MCF 10A (cell line): ENCODE results near the gene B3GNT7. TPM values are rescaled to one million over a fixed set of nuclear protein-coding genes. Genes with fewer than 3 reads are reported as not detected.
A peak's percentile ranks its signal among the peaks of the same experiment; 100 is the strongest.

Experiments used
- BruUV-seq: library from RNA; stranded (reverse); fragments of 400-500 nt; replicated peaks from 2 replicates; lab custom pipeline; 2021; lab: Mats Ljungman, UMichigan
- CTCF ChIA-PET: fragments of 300-600 bp; sonication (Branson Sonifier 250); formaldehyde crosslinking; extraction: SDS; loops from one replicate; lab custom pipeline; 2021; ENCODE audit warnings: antibody characterized with exemption, inconsistent platforms; lab: Yijun Ruan, JAX
- POLR2A ChIA-PET: fragments of 300-600, 350-650 bp; sonication (Branson Sonifier 250); formaldehyde crosslinking; extraction: SDS; loops from one replicate; lab custom pipeline; 2020; ENCODE audit warnings: antibody characterized with exemption, inconsistent platforms; lab: Yijun Ruan, JAX
- DNase-seq: peaks from one replicate; pipeline ENCODE4 v3.0.0-alpha.2; 2018; ENCODE audit not compliant: unreplicated experiment
- H3K27ac Mint-ChIP-seq: one replicate; pipeline ENCODE4 v1.8.0; 2022; ENCODE audit warnings: mild to moderate bottlenecking, low read depth, mixed read lengths; ENCODE audit not compliant: unreplicated experiment
- H3K27me3 Mint-ChIP-seq: one replicate; pipeline ENCODE4 v1.8.0; 2022; ENCODE audit warnings: mixed read lengths; ENCODE audit not compliant: insufficient read depth, unreplicated experiment
- H3K36me3 Mint-ChIP-seq: one replicate; pipeline ENCODE4 v1.8.0; 2022; ENCODE audit warnings: mild to moderate bottlenecking, moderate library complexity, mixed read lengths; ENCODE audit not compliant: insufficient read depth, unreplicated experiment
- H3K4me1 Mint-ChIP-seq: one replicate; pipeline ENCODE4 v1.8.0; 2022; ENCODE audit warnings: mixed read lengths; ENCODE audit not compliant: insufficient read depth, unreplicated experiment
- H3K4me3 Mint-ChIP-seq: one replicate; pipeline ENCODE4 v1.8.0; 2022; ENCODE audit warnings: mild to moderate bottlenecking, moderate library complexity, mixed read lengths; ENCODE audit not compliant: unreplicated experiment
- H3K9me3 Mint-ChIP-seq: one replicate; pipeline ENCODE4 v1.8.0; 2022; ENCODE audit warnings: mixed read lengths; ENCODE audit not compliant: unreplicated experiment
- intact Hi-C: fragments of 100-400 bp; cut with micrococcal nuclease; formaldehyde crosslinking; loops from 2 replicates; pipeline ENCODE4 v1.14.1; 2022
- total RNA-seq: library from RNA; stranded (reverse); gene quantifications from 2 replicates; pipeline ENCODE4 v1.2.3, GENCODE V29; 2022
- TF ChIP-seq, protein P1 (sequence below): fragments of 200-600 bp; IDR thresholded peaks from one replicate; pipeline ENCODE4 v1.8.0; 2022; ENCODE audit warnings: antibody characterized with exemption, mild to moderate bottlenecking; ENCODE audit not compliant: unreplicated experiment

Gene B3GNT7
- total RNA-seq, 1 experiment from 2014 or later = not detected

DNA sequence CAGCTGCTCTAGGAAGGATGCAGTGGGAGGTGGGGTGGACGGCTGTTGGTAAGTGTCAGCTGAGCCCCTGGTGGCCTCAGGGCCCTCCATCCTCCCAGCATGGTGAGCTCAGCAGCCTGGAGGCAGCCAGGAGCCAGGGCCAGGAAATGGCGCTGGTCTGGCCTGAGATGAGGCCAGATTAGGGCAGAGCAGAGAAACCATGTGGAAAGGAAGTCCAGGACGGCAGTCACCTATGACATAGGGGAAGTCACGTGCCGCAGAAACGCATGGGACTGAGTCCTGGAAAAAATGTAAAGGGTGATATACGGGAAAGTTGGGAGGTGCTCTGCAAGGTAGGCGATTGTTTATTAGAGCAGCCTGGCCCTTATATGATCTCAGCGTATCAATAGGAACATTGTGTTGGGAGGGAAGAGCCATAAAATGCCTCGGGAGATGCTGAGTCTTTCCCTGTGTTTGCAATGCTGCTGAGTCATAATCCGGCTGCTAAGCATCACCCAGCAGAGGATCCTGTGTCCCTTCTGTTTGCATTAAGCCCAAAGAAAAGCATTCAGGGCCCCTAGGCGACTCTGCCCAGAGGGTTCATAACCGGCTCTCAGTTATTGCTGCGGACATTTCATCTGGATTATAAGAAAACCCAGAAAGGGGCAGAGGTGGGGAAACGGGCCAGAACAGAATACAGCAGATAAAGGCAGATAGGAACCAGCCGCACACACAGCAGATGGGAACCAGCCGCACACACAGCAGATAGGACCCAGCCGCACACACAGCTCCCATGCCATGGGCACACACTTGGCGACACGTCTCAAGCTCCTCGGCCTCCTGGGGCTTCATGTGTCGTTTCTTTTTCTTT, 30.3 kb upstream of the B3GNT7 start:
- H3K4me3 Mint-ChIP-seq = peak overlapping the region; percentile 52
- BruUV-seq = no TSS peak
- POLR2A ChIA-PET = interaction anchor here (0.7 to 0.9 kb wide), 4 partner anchors 12 to 1700 kb away, joined by 3 to 5 read pairs (median 4); no protein-coding TSS in a partner anchor

DNA sequence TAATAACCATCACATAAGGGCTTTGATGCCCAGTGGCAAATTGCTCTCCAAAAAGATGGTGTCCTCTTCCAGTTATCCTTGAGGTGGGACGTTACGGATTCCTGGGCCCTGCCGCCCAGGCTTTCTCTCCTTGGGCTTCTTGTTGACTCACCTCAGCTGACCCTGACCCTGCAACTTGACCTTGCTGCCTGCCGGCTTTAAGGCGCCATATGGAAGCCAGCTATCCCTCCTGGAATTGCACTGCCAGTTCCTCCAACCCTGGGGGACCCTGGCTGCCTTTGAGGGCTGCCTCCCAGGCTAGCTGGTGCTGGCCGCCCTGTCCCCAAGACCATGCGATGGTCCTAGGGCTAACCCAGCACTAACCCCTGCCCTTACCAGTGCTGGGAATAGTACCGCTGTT, 28.3 kb upstream of the B3GNT7 start:
- ChIA-PET POLR2A (no interaction called here), CTCF (interaction anchor here (0.6 kb wide), 1 partner anchor 13 kb away, joined by 3 read pairs; no protein-coding TSS in a partner anchor)
- no peaks in the 10 kb centered on the region for H3K36me3 Mint-ChIP-seq
- H3K27ac Mint-ChIP-seq = no peak overlapping the region
- TF ChIP-seq, protein P1, sequence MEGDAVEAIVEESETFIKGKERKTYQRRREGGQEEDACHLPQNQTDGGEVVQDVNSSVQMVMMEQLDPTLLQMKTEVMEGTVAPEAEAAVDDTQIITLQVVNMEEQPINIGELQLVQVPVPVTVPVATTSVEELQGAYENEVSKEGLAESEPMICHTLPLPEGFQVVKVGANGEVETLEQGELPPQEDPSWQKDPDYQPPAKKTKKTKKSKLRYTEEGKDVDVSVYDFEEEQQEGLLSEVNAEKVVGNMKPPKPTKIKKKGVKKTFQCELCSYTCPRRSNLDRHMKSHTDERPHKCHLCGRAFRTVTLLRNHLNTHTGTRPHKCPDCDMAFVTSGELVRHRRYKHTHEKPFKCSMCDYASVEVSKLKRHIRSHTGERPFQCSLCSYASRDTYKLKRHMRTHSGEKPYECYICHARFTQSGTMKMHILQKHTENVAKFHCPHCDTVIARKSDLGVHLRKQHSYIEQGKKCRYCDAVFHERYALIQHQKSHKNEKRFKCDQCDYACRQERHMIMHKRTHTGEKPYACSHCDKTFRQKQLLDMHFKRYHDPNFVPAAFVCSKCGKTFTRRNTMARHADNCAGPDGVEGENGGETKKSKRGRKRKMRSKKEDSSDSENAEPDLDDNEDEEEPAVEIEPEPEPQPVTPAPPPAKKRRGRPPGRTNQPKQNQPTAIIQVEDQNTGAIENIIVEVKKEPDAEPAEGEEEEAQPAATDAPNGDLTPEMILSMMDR = no peak
- intact Hi-C loops = no loop called here
- DNase-seq = no peak
- H3K27me3 Mint-ChIP-seq = no peaks in the 10 kb centered on the region
- BruUV-seq = no TSS peak
- H3K4me1 Mint-ChIP-seq = peaks cover 7% of the 10 kb centered on the region
- no peaks in the 10 kb centered on the region for H3K9me3 Mint-ChIP-seq
- H3K4me3 Mint-ChIP-seq = no peak overlapping the region

More for the DNA sequence above, 30.3 kb upstream of the B3GNT7 start:
- Mint-ChIP-seq H3K27me3 (no peaks in the 10 kb centered on the region), H3K9me3 (no peaks in the 10 kb centered on the region), H3K4me1 (peaks cover 7% of the 10 kb centered on the region), H3K36me3 (peaks cover 5% of the 10 kb centered on the region), H3K27ac (peak overlapping the region; percentile 85)
- peak; percentile 74 for DNase-seq
- TF ChIP-seq, protein P1 = no peak
- CTCF ChIA-PET = interaction anchor here (0.6 to 0.9 kb wide), 2 partner anchors 35 to 114 kb away, joined by 3 read pairs; no protein-coding TSS in a partner anchor
- intact Hi-C loops = no loop called here

DNA sequence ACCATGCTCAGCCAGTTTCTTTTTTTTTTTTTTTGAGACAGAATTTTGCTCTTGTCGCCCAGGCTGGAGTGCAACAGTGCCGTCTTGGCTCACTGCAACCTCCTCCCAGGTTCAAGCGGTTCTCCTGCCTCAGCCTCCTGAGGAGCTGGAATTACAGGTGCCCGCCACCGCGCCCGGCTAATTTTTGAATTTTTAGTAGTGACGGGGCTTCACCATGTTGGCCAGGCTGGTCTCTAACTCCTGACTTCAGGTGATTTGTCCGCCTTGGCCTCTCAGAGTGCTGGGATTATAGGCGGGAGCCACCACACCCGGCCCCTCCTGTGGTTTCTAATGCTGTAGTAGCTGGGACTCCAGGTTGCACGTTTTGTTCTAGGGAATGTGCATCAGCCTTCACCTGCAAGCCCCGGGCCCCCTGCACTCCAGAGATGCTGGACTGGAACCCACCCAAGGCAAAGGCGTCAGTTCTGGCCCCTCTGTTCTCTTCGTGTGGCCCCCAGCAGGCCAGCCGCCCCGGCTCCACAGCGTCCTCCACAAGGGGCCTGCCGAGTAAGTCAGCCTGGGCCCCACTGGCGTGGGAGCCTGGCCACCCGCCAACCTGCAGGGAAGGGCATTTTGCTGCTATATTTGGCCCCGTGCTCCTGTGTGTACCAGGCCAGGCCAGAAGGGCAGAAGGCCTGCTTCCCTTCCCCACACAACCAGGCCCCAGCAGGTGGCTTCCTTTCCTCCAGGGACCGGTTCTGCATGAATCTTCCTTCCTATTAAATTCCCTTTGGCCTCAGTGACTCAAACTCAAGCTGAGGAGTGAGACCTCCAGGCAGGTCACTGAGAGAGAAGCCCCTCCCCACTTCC, 25.7 kb upstream of the B3GNT7 start:
- ChIA-PET POLR2A (no interaction called here), CTCF (interaction anchor here (0.7 to 1.1 kb wide), 2 partner anchors 142 to 387 kb away, joined by 3 read pairs; no protein-coding TSS in a partner anchor)
- no peaks in the 10 kb centered on the region for H3K36me3 Mint-ChIP-seq
- no peaks in the 10 kb centered on the region for H3K9me3 Mint-ChIP-seq
- no peak overlapping the region for H3K27ac Mint-ChIP-seq
- no peaks in the 10 kb centered on the region for H3K27me3 Mint-ChIP-seq
- intact Hi-C loops = no loop called here
- TF ChIP-seq, protein P1 = no peak
- H3K4me3 Mint-ChIP-seq = no peak overlapping the region
- H3K4me1 Mint-ChIP-seq = peaks cover 11% of the 10 kb centered on the region
- DNase-seq = no peak
- BruUV-seq = no TSS peak

DNA sequence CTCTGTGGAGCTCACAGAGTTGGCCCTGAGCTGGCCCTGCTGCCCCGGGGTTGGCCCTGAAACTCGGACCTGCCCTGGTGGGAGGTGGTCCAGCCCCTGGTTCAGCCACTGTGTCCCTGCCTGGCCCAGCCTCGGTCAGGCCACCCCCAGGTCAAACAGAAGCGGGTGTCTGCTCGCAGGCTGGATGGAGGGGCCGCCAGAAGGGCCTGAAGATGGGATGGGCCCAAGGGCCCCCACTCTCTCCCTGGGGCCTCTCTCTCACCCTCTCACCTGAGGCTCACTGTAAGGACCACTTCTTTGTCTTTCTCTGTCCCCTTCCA, 25.1 kb upstream of the B3GNT7 start:
- CTCF ChIA-PET = interaction anchor here (0.7 to 1.1 kb wide), 2 partner anchors 142 to 388 kb away, joined by 3 read pairs; no protein-coding TSS in a partner anchor

More for the DNA sequence above, 25.1 kb upstream of the B3GNT7 start:
- TF ChIP-seq, protein P1 = no peak
- H3K4me3 Mint-ChIP-seq = no peak overlapping the region
- H3K36me3 Mint-ChIP-seq = no peaks in the 10 kb centered on the region
- no peak for DNase-seq
- no peaks in the 10 kb centered on the region for H3K27me3 Mint-ChIP-seq
- H3K9me3 Mint-ChIP-seq = no peaks in the 10 kb centered on the region
- intact Hi-C loops = no loop called here
- POLR2A ChIA-PET = no interaction called here
- no TSS peak for BruUV-seq
- peaks cover 6% of the 10 kb centered on the region for H3K4me1 Mint-ChIP-seq
- H3K27ac Mint-ChIP-seq = no peak overlapping the region
